Measurements from ENCODE around the gene HOXC9.
A peak's percentile ranks its signal among the peaks of the same experiment; 100 is the strongest.

The HOXC9 gene

GRCh38 chr12:53988541-53989226 lies 11.3 kb upstream of the HOXC9 start:
- Histone ChIP-seq H3K9ac (ENCODE audit: low read depth, low read length) (peak overlapping the region; percentile 7), H3K27me3 (ENCODE audit: insufficient read depth, low read length, poor library complexity) (peaks cover 79% of the 10 kb centered on the region), H3K4me2 (ENCODE audit: insufficient read depth, low read length) (peak overlapping the region; percentile 46), H2AFZ (ENCODE audit: low read depth, low read length) (no peak overlapping the region; the same call in 1 of the 2 replicates), H3K79me2 (ENCODE audit: insufficient read depth, low read length) (no peaks in the 10 kb centered on the region), H3K27ac (ENCODE audit: low read length) (no peak overlapping the region), H3K4me3 (ENCODE audit: low read depth in 1 of 2, low read length in 2 of 2) (peak overlapping the region in 1 of 2 experiments; percentile 31; a peak in 2 of 4 replicates), H3K36me3 (ENCODE audit: insufficient read depth, low read length) (no peaks in the 10 kb centered on the region), H3K4me1 (ENCODE audit: insufficient read depth, low read length) (peaks cover 13% of the 10 kb centered on the region), H4K20me1 (ENCODE audit: insufficient read depth, low read length) (no peaks in the 10 kb centered on the region), H3K9me3 (ENCODE audit: insufficient read depth, low read length, severe bottlenecking) (no peaks in the 10 kb centered on the region)
- peak; percentile 44; the same call in 2 of the 3 replicates for ATAC-seq (ENCODE audit: insufficient read depth, low read depth)
- no peak for DNase-seq
- TF ChIP-seq CTCF (IDR thresholded peaks at IDR 0.05; ENCODE audit: borderline replicate concordance, extremely low read depth, low read length, poor library complexity, severe bottlenecking) (no peak), EZH2 (IDR thresholded peaks at IDR 0.05; ENCODE audit: borderline replicate concordance, low read depth, low read length, severe bottlenecking) (no peak)

- H3K4me3 ChIP-seq (ENCODE audit: low read depth in 1 of 2, low read length in 2 of 2), result peak overlapping the region in 1 of 2 experiments; percentile 31; a peak in 2 of 4 replicates
- H2AFZ ChIP-seq (ENCODE audit: low read depth, low read length), result no peak overlapping the region
- no peaks in the 10 kb centered on the region for H3K36me3 ChIP-seq (ENCODE audit: insufficient read depth, low read length)
- TF ChIP-seq CTCF (IDR thresholded peaks at IDR 0.05; ENCODE audit: borderline replicate concordance, extremely low read depth, low read length, poor library complexity, severe bottlenecking) (peak; percentile 73), EZH2 (IDR thresholded peaks at IDR 0.05; ENCODE audit: borderline replicate concordance, low read depth, low read length, severe bottlenecking) (peak; percentile 55)
- no peaks in the 10 kb centered on the region for H3K9me3 ChIP-seq (ENCODE audit: insufficient read depth, low read length, severe bottlenecking)
- H3K79me2 ChIP-seq (ENCODE audit: insufficient read depth, low read length), result no peaks in the 10 kb centered on the region
- DNase-seq, result peak; percentile 61
- ATAC-seq (ENCODE audit: insufficient read depth, low read depth), result peak; percentile 79
- H3K9ac ChIP-seq (ENCODE audit: low read depth, low read length), result no peak overlapping the region
- H3K27me3 ChIP-seq (ENCODE audit: insufficient read depth, low read length, poor library complexity), result peaks cover 75% of the 10 kb centered on the region
- H3K4me2 ChIP-seq (ENCODE audit: insufficient read depth, low read length), result peak overlapping the region; percentile 46
- H3K27ac ChIP-seq (ENCODE audit: low read length), result no peak overlapping the region
- H3K4me1 ChIP-seq (ENCODE audit: insufficient read depth, low read length), result peaks cover 13% of the 10 kb centered on the region
- no peaks in the 10 kb centered on the region for H4K20me1 ChIP-seq (ENCODE audit: insufficient read depth, low read length)
Observed at GRCh38 chr12:53989227-53990113, 10.5 kb upstream of the HOXC9 start.

GRCh38 chr12:53990311-53991076 lies 9.5 kb upstream of the HOXC9 start:
- Histone ChIP-seq H3K4me2 (ENCODE audit: insufficient read depth, low read length) (no peak overlapping the region), H3K27me3 (ENCODE audit: insufficient read depth, low read length, poor library complexity) (peaks cover 83% of the 10 kb centered on the region), H3K4me3 (ENCODE audit: low read depth in 1 of 2, low read length in 2 of 2) (no peak overlapping the region), H3K27ac (ENCODE audit: low read length) (no peak overlapping the region), H3K36me3 (ENCODE audit: insufficient read depth, low read length) (no peaks in the 10 kb centered on the region), H3K79me2 (ENCODE audit: insufficient read depth, low read length) (no peaks in the 10 kb centered on the region), H3K4me1 (ENCODE audit: insufficient read depth, low read length) (peaks cover 20% of the 10 kb centered on the region), H3K9me3 (ENCODE audit: insufficient read depth, low read length, severe bottlenecking) (no peaks in the 10 kb centered on the region), H4K20me1 (ENCODE audit: insufficient read depth, low read length) (no peaks in the 10 kb centered on the region), H3K9ac (ENCODE audit: low read depth, low read length) (no peak overlapping the region), H2AFZ (ENCODE audit: low read depth, low read length) (no peak overlapping the region)
- peak; percentile 28 for TF ChIP-seq EZH2 (IDR thresholded peaks at IDR 0.05; ENCODE audit: borderline replicate concordance, low read depth, low read length, severe bottlenecking)
- no peak for TF ChIP-seq CTCF (IDR thresholded peaks at IDR 0.05; ENCODE audit: borderline replicate concordance, extremely low read depth, low read length, poor library complexity, severe bottlenecking)
- DNase-seq, result no peak
- no peak for ATAC-seq (ENCODE audit: insufficient read depth, low read depth)
